ENCODE results near the gene HYCC1.
"Not testable (repeated sequence)": the region's sequence is repeated elsewhere in the genome, so short reads cannot be mapped to it uniquely, and the experiment has no call there.

HYCC1 gene

GRCh38 chr7:22989643-22990587, 24.0 kb downstream of the HYCC1 start:
- DNase-seq (ENCODE audit: extremely low read depth in 1 of 2, low read depth in 1 of 2): no peak

- no peak for DNase-seq (ENCODE audit: extremely low read depth in 1 of 2, low read depth in 1 of 2)
These were observed 28.5 kb downstream of the HYCC1 start for GRCh38 chr7:22985436-22985835.

- no peak for DNase-seq (ENCODE audit: extremely low read depth in 1 of 2, low read depth in 1 of 2)
These were observed 30.6 kb downstream of the HYCC1 start for GRCh38 chr7:22983257-22983855.

GRCh38 chr7:22980422-22980821, 33.5 kb downstream of the HYCC1 start:
- no peak for DNase-seq (ENCODE audit: extremely low read depth in 1 of 2, low read depth in 1 of 2)

- DNase-seq (ENCODE audit: extremely low read depth in 1 of 2, low read depth in 1 of 2): no peak
These were observed 34.1 kb downstream of the HYCC1 start for GRCh38 chr7:22979861-22980260.

GRCh38 chr7:22979251-22979650, 34.7 kb downstream of the HYCC1 start:
- no peak for DNase-seq (ENCODE audit: extremely low read depth in 1 of 2, low read depth in 1 of 2)

GRCh38 chr7:22974636-22975035, 39.3 kb downstream of the HYCC1 start:
- DNase-seq (ENCODE audit: extremely low read depth in 1 of 2, low read depth in 1 of 2): not testable (repeated sequence)

GRCh38 chr7:22972207-22972606, 41.7 kb downstream of the HYCC1 start:
- no peak for DNase-seq (ENCODE audit: extremely low read depth in 1 of 2, low read depth in 1 of 2)

GRCh38 chr7:22969010-22969431, 44.9 kb downstream of the HYCC1 start:
- no peak for DNase-seq (ENCODE audit: extremely low read depth in 1 of 2, low read depth in 1 of 2)
